Coronary artery (tissue), 2 donors: ENCODE measurements around the gene AQP7.
A peak's percentile ranks its signal among the peaks of the same experiment; 100 is the strongest.

Source experiments
- DNase-seq: peaks from one replicate; pipeline ENCODE4 v3.0.0-alpha.2; 2017; ENCODE audit warnings: low spot score
- H3K27ac ChIP-seq, 2 donors: fragments of 200-600 bp; sonication (generic); one replicate each; pipeline ENCODE4 v1.5.1; 2016 to 2019
- H3K4me3 ChIP-seq: fragments of 200-600 bp; sonication (generic); 2 replicates; pipeline ENCODE4 v1.5.1; 2016; ENCODE audit warnings: mild to moderate bottlenecking, moderate library complexity
- CTCF ChIP-seq: fragments of 200-600 bp; sonication (generic); IDR thresholded peaks from one replicate; pipeline ENCODE4 v1.5.1; 2019; ENCODE audit warnings: antibody characterized with exemption

AQP7 gene

DNA sequence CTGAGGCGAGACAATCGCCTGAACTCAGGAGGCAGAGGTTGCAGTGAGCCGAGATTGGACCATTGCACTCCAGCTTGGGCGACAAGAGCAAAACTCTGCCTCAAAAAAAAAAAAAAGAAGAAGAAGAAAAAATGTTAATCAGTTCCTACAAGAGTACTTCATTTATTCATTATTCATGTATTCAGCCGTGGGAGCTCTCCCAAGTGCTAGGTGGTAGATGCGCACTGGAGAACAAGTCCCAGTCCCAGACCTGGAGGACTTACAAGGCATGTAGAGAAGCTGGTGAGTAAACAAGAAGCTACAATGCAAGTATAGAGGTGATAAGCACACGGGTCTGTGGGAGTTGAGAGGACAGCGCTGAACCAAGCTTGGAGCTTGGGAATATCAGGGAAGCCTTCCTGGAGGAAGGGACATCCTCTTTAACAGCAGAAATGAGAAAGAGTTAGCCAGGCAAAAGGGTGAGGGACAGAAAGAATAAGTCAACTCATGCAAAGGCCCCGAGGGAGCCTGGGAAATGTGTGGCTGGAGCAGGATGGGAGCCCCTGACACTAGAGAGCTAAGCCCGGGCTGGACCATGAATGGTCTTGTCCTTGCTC, 17.4 kb upstream of the AQP7 start:
- DNase-seq: no peak
- Histone ChIP-seq H3K27ac (no peak overlapping the region), H3K4me3 (no peak overlapping the region)
- TF ChIP-seq CTCF: no peak

GRCh38 chr9:33418090-33418489, 15.7 kb upstream of the AQP7 start:
- no peak for TF ChIP-seq CTCF
- DNase-seq: no peak
- H3K4me3 ChIP-seq: no peak overlapping the region
- no peak overlapping the region for H3K27ac ChIP-seq

DNA sequence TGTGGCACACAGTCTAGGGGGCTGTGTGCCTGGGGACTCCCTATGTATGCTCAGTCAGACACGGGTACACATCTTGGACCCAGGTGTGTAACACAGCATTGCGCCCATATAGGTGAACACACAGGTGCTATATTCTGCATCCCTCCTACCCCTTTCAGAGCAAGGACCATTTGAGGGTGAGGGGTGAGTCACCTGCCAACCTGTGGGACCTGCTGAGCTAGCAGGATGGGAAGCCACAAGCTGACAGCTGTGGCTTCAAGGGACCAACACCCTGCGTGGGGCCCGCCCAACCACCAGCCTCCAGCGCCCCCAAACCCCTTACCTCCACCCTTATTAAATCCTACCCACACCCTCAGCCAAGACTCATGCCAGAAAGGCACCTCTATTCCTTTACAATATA, 14.6 kb upstream of the AQP7 start:
- H3K27ac ChIP-seq: no peak overlapping the region
- TF ChIP-seq CTCF: no peak
- DNase-seq: no peak
- H3K4me3 ChIP-seq: no peak overlapping the region

- peak; percentile 75 for TF ChIP-seq CTCF
- DNase-seq: no peak
- H3K4me3 ChIP-seq: no peak overlapping the region
- H3K27ac ChIP-seq: no peak overlapping the region
Measured at GRCh38 chr9:33415501-33416038, 13.2 kb upstream of the AQP7 start.

DNA sequence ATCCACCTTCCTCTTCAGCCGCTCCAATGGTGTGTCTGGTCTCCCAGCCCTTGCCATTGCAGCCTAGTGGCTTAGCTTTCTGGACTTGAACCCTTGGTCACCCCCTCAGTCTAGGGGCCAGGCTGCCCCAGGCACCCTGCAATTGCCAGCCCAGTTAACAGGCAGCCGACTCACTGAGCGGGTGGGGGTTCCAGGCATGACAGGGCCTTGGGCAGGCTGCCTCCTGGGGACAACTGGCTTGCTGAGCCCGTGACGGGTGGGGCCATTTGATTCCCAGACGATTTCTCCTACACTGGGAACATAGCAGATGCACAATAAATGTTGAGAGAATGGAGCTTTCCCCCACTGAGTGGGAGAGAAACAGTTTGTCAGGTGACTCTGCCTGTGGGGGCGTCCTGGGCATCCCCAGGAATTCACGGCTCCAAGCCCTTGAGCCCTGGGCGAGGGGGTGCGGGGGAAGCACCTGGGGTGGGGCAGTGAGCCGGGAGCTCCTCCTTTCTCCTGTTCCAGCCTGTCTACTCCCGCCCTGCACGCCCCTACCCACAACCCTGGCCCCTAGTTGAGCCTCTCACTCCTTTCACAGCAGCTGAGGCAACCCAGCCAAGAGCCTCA, 12.6 kb upstream of the AQP7 start:
- Histone ChIP-seq H3K27ac (no peak overlapping the region), H3K4me3 (no peak overlapping the region)
- no peak for TF ChIP-seq CTCF
- no peak for DNase-seq

GRCh38 chr9:33414268-33414667, 11.9 kb upstream of the AQP7 start:
- no peak overlapping the region for H3K27ac ChIP-seq
- no peak for TF ChIP-seq CTCF
- H3K4me3 ChIP-seq: no peak overlapping the region
- no peak for DNase-seq

DNA sequence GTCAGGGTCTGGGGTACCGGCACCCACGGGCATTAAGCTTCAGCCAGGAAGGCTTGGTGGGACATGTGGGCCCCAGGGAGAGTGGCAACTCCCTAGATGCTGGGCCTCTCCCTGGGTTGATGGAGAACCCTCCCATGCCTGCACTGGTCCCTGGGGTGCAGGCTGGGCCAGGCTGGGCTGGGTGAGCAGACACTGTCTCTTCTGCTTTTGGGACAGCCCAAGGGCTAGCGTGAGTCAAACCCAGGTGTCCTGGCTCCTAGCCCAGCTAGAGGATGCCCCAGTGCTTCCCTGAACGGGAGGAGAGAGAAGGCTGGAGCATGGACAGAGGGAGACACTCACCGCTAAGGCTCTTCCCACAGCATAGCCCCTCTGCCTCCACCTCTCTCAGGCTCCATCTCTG, 5.7 kb upstream of the AQP7 start:
- DNase-seq: no peak
- H3K4me3 ChIP-seq: no peak overlapping the region
- no peak for TF ChIP-seq CTCF
- no peak overlapping the region for H3K27ac ChIP-seq
